Umbilical cord (tissue), 2 donors: Measurements from ENCODE around the gene TNS3. TPM values are rescaled to one million over a fixed set of nuclear protein-coding genes. Genes with fewer than 3 reads are reported as not detected.

Source experiments
- DNase-seq: peaks from one replicate; pipeline ENCODE4 v3.0.0-alpha.2; 2015; ENCODE audit warnings: low spot score
- total RNA-seq: library from RNA; depleted of rRNA; stranded (reverse); fragments of >200 nt; gene quantifications from one replicate; pipeline ENCODE4 v1.2.3, GENCODE V29; 2014; ENCODE audit warnings: low replicate concordance; ENCODE audit not compliant: insufficient read depth

The TNS3 gene
- total RNA-seq, 1 donor from 2014 or later = 73.9 TPM

DNA sequence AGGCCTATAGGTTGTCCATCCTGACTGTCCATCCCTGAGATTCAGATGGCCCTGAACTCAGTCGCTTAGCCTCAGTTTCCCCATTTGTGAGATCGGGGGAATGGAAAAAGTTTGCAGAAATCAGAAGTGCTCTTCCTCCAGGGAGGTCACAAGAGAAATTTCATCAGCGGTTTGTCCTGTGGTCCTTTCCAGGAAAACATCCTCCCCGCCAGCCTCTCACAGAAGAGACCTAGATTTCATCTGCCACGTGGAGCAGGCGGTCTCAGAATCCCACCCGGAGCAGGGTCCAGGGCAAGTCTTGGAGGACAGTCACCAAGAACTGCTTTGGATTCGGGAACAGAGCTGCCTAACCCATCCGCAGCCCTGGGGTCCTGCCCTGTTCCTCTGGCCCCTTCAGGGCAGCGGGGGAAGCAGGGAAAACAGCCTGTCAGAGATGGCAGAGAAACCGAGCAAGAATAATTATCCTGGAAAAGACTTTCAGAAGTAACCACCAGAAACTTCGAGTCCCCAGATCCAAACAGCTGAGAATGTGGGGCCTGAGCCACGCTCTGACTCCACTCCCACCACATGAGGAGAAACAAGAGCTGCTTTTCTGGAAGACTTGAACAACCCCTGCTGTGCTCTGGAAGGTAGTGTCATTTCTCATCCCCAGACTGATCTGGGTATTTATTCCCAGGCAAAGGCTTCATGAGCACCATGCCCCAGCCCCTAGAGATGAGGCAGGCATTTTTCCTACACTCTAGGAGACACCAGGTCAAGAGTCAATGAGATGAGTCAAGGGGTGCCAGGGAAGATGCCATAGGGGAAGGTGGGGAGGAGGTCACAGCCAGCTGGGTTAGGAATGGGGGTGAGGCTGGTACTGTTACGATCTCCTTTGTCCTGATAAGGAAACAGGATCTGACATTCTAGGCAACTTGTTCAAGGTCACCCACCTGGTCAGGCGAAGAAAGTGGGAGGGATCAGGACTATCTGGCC is 1.1 kb upstream of the TNS3 start:
- DNase-seq = no peak

DNA sequence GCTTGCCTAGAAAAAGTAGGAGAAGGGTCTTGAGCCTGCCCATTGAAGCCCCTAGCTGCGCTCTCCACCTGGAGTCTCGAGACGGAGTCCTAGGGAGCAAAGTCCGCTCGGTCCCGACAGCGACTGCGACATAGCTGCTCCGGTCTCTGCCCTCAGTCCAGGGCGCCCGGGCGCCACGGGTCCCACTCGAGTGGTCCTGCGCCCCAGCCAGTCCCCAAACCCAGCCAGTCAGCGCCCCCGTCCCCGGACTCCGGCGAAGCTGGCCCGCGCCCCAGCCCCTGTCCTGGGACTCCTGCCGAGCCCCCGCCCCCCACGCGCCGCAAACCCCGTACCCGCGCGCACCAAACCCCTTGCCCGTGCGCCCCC is 490 bp downstream of the TNS3 start:
- DNase-seq = no peak

DNA sequence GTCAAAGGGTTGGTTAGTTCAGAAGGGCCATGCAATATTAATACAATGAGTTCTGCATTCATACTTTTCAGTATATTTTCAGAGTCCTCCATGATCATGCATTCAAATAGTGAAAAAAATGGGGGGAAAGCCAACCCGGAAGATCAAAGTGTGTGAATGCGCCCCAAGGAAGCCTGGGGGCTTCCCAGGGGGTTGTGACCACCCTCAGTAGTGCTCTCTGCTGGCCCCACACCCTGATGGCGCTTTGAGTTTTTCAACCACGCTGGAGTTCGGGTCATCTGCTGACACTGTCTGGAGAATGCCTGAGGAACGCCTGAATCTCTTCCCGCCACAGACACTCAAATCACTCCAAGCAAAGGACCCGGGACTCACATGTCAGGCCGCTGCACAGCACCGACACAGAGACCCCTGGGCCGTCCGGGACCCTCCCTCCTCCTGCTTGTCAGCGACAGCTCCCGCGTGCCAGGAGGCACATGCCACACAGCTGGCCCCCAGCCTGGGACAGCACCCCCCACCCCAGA is 1.0 kb downstream of the TNS3 start:
- peak; percentile 57 for DNase-seq

DNA sequence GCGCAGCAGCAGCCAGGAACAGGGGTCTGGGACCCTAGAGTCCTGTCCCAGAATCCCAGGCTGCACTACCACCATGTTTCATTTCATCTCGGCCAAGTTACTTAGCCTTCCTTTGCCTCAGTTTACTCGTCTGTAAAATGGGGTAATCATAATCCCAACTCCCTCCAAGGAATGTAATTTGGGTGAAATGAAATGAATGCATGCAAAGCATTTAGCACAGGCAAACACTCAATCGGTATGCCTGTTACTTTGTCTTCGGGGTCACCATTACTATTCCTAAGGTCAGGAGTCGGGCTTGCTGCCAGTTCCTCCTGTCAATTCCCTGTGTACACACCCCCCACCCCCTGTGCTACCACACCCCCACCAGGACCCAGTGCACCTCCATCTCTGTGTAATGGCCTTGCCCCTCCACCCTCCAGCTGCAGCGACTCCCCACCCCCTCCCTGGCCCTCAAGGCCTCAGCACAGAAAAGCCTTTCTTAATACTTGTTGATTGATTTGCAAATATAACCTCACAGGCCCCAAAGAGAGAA is 1.7 kb downstream of the TNS3 start:
- DNase-seq = peak; percentile 60

DNA sequence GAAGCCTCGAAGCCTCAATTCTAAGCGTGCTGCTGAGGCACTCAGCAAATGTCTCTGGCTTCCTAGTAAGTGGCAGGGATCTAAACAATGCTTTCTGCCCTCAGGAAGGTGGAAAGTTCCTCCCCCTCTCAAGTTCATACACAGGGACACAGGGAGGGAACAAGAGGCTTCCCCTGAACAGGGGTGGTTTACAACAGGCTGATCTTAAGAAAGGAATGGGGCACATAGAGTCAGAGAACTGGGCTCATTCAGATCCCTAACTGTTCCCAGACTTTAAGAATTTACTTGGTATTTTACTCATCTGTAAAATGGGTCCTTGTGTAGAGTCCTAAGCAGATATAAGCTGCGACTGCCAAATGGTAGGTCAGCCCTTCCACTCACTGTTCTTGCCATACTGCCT is 2.5 kb downstream of the TNS3 start:
- no peak for DNase-seq

DNA sequence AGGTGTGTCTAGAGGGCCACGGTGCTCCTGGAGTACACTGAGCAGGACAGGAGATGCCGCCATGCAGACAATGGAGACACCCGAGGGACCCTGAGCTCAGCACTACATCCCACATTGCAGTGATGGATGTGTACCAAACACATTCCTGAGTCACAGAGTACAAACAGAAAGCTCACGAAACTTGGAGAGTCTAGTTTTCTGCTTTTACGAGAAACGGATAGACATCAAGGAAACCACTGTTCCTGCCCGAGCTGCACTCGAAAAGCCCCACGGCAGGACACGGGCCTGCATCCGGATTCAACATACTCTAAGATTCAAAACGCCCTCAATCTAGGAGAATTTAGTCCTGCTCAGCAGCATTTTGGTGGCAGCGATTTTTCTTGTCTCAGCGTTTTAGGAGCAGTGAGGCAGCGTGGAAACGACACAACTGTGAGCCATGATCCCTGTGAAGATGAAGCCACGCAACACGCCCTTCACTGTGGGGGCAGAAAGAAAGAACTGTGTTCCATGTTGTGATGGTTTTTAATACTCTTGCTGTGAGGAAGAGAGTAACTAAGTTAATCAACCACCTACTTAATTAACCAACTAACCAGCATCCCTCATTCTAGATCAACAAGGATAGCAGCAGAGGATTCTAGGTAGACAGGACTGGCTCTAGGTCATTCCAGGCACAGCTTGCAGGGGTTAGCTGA is 3.2 kb downstream of the TNS3 start:
- DNase-seq = peak; percentile 78

DNA sequence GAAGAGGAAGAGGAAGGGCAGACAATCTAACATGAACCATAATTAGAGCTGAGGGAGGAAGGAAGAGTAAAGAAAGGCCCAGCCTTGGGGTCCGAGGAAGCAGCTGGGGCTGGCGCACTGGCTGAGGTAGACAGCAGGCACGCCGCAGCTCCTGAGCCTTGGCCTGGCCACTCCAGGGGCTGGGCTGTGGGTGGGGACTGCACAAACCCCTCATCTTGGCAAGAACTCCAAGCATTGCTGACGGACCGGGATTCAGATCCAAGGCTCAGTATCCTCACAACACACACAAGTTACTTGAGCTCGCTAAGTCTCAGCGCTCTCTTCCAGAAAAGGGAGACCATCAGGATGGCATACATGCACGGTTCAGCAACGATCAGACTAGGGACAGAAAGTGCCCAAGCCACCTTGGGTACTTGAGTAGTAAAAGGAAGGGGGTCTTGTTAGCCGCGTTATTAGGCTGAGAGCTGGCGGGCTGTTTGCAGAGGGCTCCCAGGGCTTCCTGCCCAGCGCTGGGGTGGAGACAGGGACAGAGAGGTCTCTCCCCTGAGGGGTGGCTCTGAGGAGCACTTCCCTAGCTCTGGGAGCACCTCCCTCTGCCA is 4.5 kb downstream of the TNS3 start:
- DNase-seq = peak; percentile 91

DNA sequence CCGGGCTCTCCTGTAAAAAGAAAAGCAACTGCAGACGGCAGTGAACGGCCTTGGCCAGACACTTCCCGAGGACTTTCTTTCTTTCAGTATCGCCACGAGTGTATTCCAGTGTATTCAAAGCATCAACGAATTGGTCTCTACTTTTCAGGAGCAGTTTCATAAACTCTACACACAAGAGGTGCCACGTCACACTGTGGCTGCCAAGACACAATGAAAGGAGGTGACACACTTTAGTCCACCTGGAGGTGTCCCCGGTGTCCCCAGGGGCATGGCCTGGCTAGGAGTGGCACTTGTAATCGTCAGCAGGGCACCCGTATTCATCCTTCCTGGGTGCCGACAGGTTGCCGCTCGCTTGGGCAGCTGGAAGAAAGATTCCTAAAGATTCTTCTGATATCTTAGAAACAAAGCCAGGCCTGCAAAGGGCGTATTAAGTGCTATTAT is 5.0 kb downstream of the TNS3 start:
- no peak for DNase-seq

DNA sequence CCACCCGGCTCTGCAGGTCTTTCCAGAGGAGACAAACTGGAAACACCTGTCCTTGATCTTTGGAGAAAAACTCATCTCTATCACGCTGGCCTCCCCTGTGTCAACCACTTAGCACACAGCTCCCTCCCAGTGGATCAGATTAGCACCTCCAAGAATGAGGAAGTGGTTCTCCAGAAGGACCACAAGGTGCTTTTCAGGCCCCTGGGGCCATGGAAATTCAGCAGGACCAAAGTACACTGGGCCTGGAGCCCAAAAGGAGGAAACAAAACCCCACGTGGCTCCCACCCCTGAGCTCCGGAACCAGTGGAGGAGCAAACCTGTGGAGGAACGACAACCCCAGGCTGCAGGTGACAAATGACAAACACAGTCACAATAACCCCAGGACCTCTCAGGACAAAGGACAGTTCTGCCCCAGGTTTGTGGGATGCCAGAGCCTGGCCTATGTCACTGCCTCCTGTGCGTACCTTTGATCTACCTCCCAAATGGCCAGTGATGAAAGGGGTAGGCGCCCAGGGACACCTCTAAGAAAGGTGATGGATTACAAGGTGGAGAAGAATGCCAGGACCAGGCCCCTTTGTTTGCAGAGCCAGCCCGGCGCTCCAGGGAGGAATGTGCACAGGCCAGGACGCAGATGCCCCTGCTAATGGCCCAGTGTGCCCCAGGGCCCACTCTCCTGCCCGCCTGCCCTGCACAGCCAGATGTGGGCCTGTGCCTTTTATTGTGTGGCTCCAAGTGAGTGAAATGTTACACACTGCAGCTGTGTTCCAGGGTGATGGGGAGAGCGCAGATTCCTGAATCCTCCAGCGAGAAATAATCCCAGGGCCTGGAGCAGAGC is 5.7 kb downstream of the TNS3 start:
- DNase-seq = peak; percentile 97

DNA sequence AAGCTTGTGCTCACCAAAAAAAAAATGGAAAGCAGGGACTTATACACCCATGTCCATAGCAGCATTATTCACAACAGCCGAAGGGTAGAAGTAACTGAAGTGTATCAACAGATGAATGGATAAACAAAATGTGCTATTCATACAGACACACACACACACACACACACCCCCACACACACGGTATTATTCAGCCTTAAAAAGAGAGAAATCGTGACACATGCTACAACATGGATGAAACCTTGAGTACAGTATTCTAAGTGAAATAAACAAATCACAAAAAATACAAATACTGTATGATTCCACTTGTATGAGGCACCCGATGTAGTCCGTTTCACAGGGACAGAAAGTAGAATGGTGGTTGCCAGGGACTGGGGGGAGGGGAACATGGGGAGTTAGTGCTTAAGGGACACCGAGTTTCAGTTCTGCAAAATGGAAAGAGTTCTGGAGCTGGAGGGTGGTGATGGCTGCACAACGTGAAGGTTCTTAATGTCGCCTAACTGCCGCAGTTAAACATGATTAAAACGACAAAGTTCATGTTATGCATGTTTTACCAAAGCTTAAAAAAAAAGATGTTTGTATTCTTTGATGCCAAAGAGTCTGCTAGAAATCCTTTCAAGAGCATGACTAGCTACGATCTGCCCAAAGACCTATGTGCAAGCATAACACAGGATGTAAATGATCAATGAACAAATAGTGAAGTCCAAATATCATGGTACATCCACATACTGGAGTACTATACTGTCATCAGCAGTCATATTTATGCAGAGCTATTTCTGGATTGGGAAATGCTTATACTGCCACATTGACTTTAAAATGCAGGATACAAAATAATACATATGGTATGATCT is 7.2 kb downstream of the TNS3 start:
- DNase-seq = no peak

DNA sequence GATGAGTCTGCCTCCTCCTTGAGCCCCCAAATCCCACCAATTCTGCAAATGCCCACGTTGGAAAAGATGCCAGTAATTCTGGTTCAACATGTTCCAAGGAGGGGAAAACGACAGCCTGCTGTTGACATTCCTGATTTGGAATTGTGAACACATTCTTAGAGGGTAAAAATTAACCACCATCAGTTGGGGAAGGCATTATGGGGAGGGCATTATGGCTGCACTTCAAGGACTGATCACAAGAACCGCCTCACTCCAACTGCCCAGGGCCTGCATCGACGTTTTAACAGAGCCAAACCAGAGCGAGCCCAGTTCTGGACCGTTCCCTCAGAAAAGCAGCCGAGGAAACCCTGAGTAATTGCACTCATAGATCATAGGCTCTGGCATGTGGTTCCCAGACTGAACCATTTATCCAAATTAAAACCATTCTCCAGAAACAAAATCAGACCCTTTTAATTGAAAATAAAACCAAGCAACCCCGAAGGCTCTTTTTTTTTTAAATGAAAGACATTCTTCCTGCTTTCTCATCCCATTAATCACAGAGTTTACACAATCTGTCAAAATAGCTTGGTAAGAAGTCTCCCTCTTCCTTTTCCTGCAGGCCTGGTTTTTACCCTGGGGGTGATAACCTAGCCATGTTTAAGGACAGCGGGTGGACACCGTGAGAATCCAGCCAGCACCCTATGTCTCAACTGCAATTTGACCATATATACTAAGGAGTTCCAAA is 8.0 kb downstream of the TNS3 start:
- DNase-seq = peak; percentile 75

DNA sequence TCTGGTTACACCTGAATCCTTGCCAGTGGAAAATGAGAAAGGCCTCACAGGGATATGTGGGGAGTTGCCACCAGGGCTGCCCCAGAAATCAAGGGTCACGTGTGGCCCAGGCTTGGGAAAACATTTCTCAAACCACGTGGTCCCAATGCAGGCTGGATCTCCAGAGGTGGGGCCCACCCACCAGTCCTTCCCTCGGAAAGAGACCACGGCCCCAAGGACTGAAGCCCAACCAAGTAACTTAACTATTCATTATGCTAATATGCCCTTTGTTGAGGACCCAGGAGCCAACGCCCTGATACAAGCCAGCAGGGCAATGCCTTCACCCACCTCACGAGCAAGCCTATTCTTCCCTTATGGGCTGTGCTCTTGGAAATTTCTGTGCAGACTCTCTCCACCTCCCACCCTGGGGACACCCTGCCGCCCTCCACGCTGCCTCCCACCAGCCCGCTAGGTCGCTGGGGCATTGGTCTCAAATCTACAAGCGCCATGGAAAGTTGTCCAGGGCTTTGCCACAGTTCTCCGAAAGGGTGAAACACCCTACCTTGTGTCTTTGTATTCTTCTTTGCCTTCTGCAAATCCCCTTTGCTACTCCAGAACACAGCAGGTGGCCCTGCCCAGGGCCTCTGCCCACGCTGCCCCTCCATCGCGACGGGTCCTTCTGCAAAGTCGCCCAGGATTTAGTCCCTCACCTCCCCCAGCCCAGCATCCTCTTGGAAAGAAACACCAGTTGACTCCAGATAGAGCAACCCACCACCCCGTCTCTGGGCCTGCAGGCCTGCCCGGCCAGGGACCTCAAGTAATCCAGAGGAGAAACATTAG is 8.8 kb downstream of the TNS3 start:
- DNase-seq = no peak

DNA sequence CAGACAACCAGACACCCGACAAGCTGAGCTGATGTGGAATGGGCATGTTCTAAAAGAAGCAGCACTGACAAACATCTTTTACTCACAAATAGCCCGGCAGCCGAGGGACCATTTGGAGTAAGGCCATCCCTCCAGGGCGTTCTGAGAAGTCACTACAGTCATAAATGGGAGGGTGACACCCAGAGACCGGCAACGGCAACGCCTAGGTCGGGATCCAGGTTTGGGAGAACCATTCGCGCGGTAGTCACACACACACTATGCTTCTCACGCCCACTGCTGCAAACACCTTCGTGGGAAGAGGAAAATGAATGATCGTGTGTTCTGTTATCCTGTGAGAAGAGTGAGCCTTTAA is 9.8 kb downstream of the TNS3 start:
- no peak for DNase-seq

DNA sequence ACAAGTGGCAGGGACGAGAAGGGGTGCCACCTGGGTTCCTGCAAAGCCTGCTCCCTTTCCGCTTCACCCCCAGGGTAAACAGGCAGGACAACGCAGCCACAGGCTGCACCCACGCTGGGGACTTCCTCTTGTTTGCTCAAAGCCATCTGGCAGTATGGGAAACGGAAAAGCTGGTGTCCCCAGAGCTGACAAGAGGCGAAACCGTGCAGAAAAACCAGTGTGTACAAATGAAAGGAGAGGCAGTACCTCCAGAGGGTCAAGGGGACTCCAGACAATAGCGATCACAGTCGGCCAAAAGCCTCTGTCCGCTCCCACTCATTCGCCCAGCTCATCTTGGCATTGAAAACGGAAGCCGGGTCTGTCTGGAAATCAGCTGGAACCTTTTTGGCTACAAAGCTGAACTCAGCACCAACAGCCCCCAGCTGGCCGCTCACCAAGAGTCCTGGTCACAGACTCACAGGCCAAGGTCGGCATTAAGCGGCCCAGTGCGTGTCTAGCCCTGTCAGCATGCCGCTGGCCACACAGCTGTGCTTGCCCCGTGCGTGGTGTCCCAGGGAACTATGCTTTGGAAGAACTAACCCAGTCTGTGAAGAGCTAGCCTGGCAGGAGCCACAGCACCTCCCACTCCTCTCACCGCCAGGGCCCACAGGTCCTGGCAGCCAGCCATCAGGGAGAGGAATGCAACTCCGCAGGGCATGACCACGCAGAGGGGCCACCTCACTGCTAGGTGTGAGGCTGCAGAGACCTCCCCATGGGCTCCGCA is 10.4 kb downstream of the TNS3 start:
- peak; percentile 59 for DNase-seq

DNA sequence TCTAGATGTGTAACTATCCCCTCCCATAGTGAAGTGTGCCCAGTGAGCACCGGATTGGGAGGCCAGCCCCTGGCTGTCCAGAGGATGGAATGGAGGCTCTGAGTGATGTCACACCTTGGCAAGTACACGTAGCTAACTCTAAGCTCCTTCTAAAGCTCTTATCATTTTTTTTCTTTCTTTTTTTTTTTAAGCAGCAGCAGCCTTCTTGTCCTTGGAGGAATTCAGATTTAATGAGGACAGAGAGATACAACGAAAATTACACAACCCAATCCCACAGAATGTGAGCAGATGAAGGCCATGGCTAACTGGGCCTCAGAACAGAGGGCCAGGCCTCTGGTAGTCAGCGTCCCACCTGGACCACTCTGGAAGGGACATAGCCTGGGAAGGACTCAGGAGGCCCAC is 11.3 kb downstream of the TNS3 start:
- peak; percentile 87 for DNase-seq

DNA sequence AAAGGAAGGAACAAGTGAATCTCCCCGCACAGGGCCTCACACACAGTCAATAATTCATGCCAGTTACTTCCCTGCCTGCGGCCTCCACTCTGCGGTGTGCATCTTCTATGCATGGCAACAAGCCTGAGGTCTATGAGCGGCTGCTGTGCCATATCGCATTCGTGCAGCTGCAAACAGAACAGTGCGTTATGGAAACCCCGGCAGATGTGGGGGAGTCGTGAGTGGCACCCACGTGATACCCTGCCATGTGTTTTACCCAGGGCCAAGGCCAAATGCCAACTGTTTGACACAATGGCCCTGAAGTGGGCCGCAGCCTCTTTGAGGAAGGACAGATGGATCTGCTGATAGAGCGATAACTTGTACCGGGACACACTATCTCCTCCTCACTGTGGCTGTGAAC is 13.4 kb downstream of the TNS3 start:
- DNase-seq = no peak

DNA sequence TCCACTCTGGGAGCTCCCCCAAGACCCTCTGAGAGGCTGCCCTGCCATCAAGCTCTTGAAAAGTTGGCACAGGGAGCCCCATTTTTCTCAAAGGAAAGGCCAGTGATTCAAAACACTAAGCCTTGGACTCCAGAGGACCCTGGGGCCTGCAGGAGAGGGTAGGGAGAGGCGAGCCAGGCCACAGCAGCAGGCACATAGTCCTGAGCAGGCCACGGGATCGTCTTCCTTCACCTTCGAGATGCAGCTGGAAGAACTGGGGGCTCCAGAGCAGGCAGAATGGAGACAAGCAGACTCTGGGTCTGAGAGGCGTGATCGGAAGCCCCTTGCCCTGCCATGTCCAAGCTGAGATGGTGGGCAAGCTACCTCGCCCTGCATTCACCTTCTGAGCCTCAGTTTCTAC is 13.9 kb downstream of the TNS3 start:
- DNase-seq = no peak
